Measurements from ENCODE around the gene ABCA12.

- TF ChIP-seq, protein P1, sequence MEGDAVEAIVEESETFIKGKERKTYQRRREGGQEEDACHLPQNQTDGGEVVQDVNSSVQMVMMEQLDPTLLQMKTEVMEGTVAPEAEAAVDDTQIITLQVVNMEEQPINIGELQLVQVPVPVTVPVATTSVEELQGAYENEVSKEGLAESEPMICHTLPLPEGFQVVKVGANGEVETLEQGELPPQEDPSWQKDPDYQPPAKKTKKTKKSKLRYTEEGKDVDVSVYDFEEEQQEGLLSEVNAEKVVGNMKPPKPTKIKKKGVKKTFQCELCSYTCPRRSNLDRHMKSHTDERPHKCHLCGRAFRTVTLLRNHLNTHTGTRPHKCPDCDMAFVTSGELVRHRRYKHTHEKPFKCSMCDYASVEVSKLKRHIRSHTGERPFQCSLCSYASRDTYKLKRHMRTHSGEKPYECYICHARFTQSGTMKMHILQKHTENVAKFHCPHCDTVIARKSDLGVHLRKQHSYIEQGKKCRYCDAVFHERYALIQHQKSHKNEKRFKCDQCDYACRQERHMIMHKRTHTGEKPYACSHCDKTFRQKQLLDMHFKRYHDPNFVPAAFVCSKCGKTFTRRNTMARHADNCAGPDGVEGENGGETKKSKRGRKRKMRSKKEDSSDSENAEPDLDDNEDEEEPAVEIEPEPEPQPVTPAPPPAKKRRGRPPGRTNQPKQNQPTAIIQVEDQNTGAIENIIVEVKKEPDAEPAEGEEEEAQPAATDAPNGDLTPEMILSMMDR (IDR thresholded peaks at IDR 0.05) = no peak
- no peak for TF ChIP-seq POLR2A (IDR thresholded peaks at IDR 0.05)
These were observed 135.4 kb downstream of the ABCA12 start for GRCh38 chr2:215003001-215003400.
